Measurements from ENCODE around the gene LRPAP1. TPM values are rescaled to one million over a fixed set of nuclear protein-coding genes. Genes with fewer than 3 reads are reported as not detected.

The LRPAP1 gene
- total RNA-seq, 2 donors from 2014 or later, result 175 to 270 TPM

GRCh38 chr4:3466691-3467600 lies 65.3 kb downstream of the LRPAP1 start:
- no peaks in the 10 kb centered on the region for H3K9me3 ChIP-seq
- H3K4me3 ChIP-seq, result no peak overlapping the region
- DNase-seq (ENCODE audit: low spot score), result no peak
- no peaks in the 10 kb centered on the region for H3K36me3 ChIP-seq
- intact Hi-C loops (cut with DNase I), result no loop called here
- H3K27me3 ChIP-seq (replicated peaks; ENCODE audit: insufficient read depth), result no peaks in the 10 kb centered on the region
- H3K27ac ChIP-seq, result no peak overlapping the region
- peaks cover 2% of the 10 kb centered on the region for H3K4me1 ChIP-seq (replicated peaks)
- TF ChIP-seq, protein P1, sequence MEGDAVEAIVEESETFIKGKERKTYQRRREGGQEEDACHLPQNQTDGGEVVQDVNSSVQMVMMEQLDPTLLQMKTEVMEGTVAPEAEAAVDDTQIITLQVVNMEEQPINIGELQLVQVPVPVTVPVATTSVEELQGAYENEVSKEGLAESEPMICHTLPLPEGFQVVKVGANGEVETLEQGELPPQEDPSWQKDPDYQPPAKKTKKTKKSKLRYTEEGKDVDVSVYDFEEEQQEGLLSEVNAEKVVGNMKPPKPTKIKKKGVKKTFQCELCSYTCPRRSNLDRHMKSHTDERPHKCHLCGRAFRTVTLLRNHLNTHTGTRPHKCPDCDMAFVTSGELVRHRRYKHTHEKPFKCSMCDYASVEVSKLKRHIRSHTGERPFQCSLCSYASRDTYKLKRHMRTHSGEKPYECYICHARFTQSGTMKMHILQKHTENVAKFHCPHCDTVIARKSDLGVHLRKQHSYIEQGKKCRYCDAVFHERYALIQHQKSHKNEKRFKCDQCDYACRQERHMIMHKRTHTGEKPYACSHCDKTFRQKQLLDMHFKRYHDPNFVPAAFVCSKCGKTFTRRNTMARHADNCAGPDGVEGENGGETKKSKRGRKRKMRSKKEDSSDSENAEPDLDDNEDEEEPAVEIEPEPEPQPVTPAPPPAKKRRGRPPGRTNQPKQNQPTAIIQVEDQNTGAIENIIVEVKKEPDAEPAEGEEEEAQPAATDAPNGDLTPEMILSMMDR (IDR thresholded peaks at IDR 0.05), result no peak
- no peak for TF ChIP-seq POLR2A (IDR thresholded peaks at IDR 0.05)
- TF ChIP-seq POLR2AphosphoS5 (IDR thresholded peaks at IDR 0.05), result no peak
- WGBS, result 89% methylated on average over 40 of the region's 40 CpGs

GRCh38 chr4:3465698-3466671 lies 66.2 kb downstream of the LRPAP1 start:
- Histone ChIP-seq H3K9me3 (no peaks in the 10 kb centered on the region), H3K27me3 (replicated peaks; ENCODE audit: insufficient read depth) (no peaks in the 10 kb centered on the region), H3K36me3 (no peaks in the 10 kb centered on the region), H3K27ac (no peak overlapping the region), H3K4me3 (no peak overlapping the region), H3K4me1 (replicated peaks) (peaks cover 10% of the 10 kb centered on the region)
- TF ChIP-seq, protein P1 (IDR thresholded peaks at IDR 0.05), result no peak
- TF ChIP-seq POLR2A (IDR thresholded peaks at IDR 0.05), result no peak
- no peak for TF ChIP-seq POLR2AphosphoS5 (IDR thresholded peaks at IDR 0.05)
- no peak for DNase-seq (ENCODE audit: low spot score)
- intact Hi-C loops (cut with DNase I), result no loop called here
- WGBS, result 82% methylated on average over 38 of the region's 41 CpGs

DNA sequence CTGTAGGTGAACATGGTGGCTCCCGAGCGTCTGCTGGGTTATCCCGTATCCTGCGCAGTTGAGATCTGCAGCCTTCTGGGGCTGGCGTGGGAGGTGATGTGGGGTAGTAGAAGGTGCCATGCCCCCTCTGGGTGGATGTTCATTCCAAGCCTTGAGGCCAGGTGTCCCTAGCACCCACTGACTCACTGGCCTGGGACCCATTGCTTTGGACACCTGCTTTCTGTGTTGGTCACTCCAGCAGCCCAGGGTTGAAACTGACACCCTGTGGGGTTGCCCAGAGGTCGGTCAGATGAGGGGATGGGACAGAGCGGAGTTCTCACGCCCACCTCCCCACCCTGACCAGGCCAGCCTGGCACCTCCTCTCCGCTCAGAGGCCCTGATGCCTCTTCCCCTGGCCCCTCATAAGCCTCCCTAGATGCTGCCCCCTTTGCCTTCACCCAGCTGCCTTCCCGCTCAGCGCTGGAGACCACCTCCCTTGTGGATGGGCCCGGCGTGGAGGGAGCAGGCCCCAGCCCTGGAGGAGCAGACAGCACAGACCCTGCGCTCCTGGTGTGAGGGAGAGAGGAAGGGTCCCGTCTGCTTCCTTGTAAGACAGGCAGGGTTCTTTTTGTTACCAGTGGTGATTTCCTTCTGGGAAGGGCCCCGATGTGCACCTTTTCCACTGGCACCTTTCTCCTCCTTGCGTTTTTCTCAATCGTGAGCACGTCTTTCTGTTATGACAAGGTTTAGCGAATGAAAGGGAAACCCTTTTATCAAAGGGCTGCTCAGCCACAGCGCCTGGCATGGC lies 67.1 kb downstream of the LRPAP1 start:
- Histone ChIP-seq H3K27me3 (replicated peaks; ENCODE audit: insufficient read depth) (no peaks in the 10 kb centered on the region), H3K9me3 (no peaks in the 10 kb centered on the region), H3K4me1 (replicated peaks) (peaks cover 10% of the 10 kb centered on the region), H3K4me3 (no peak overlapping the region), H3K36me3 (no peaks in the 10 kb centered on the region), H3K27ac (no peak overlapping the region)
- intact Hi-C loops (cut with DNase I), result no loop called here
- no peak for TF ChIP-seq POLR2AphosphoS5 (IDR thresholded peaks at IDR 0.05)
- no peak for TF ChIP-seq POLR2A (IDR thresholded peaks at IDR 0.05)
- TF ChIP-seq, protein P1 (IDR thresholded peaks at IDR 0.05), result no peak
- WGBS, result 97% methylated on average over 21 of the region's 21 CpGs
- no peak for DNase-seq (ENCODE audit: low spot score)

GRCh38 chr4:3464349-3464905 lies 67.8 kb downstream of the LRPAP1 start:
- TF ChIP-seq POLR2AphosphoS5 (IDR thresholded peaks at IDR 0.05) (no peak), POLR2A (IDR thresholded peaks at IDR 0.05) (no peak)
- TF ChIP-seq, protein P1 (IDR thresholded peaks at IDR 0.05), result no peak
- Histone ChIP-seq H3K4me3 (no peak overlapping the region), H3K36me3 (no peaks in the 10 kb centered on the region), H3K27ac (no peak overlapping the region), H3K27me3 (replicated peaks; ENCODE audit: insufficient read depth) (no peaks in the 10 kb centered on the region), H3K9me3 (no peaks in the 10 kb centered on the region), H3K4me1 (replicated peaks) (peaks cover 10% of the 10 kb centered on the region)
- no peak for DNase-seq (ENCODE audit: low spot score)
- WGBS, result 94% methylated on average over 15 of the region's 15 CpGs
- intact Hi-C loops (cut with DNase I), result no loop called here

Measured in prostate gland (tissue), 2 donors.